NCI-H2107 treated with DMSO at 0.1 percent for 48 hours (cell line): ENCODE measurements around the gene LMNB1.
A peak's percentile ranks its signal among the peaks of the same experiment; 100 is the strongest.
"Not testable (repeated sequence)": the region's sequence is repeated elsewhere in the genome, so short reads cannot be mapped to it uniquely, and the experiment has no call there.

Experiments used
- DNase-seq: peaks from one replicate; lab custom pipeline; 2025; ENCODE audit not compliant: unreplicated experiment; lab: John Stamatoyannopoulos, UW

LMNB1 gene

GRCh38 chr5:126853541-126854307, 76.8 kb downstream of the LMNB1 start:
- DNase-seq: not testable (repeated sequence)

GRCh38 chr5:126854526-126855110, 77.7 kb downstream of the LMNB1 start:
- no peak for DNase-seq

GRCh38 chr5:126855266-126855665, 78.3 kb downstream of the LMNB1 start:
- no peak for DNase-seq

GRCh38 chr5:126857472-126858410, 80.8 kb downstream of the LMNB1 start:
- DNase-seq: no peak

GRCh38 chr5:126858441-126858840, 81.5 kb downstream of the LMNB1 start:
- no peak for DNase-seq

- no peak for DNase-seq
Measured at GRCh38 chr5:126863402-126863801, 86.5 kb downstream of the LMNB1 start.

- no peak for DNase-seq
Measured at GRCh38 chr5:126864042-126864688, 87.2 kb downstream of the LMNB1 start.

- DNase-seq: no peak
Measured at GRCh38 chr5:126865299-126865698, 88.4 kb downstream of the LMNB1 start.

GRCh38 chr5:126866851-126867636, 90.1 kb downstream of the LMNB1 start:
- DNase-seq: no peak

- no peak for DNase-seq
Measured at GRCh38 chr5:126868338-126869004, 91.5 kb downstream of the LMNB1 start.

GRCh38 chr5:126869005-126869451, 92.1 kb downstream of the LMNB1 start:
- DNase-seq: peak; percentile 34

- no peak for DNase-seq
Measured at GRCh38 chr5:126871441-126871840, 94.5 kb downstream of the LMNB1 start.

- DNase-seq: peak; percentile 69
Measured at GRCh38 chr5:126872561-126873354, 95.8 kb downstream of the LMNB1 start.

GRCh38 chr5:126875303-126875785, 98.4 kb downstream of the LMNB1 start:
- DNase-seq: no peak

GRCh38 chr5:126877602-126878001, 100.7 kb downstream of the LMNB1 start:
- DNase-seq: no peak

- no peak for DNase-seq
Measured at GRCh38 chr5:126878085-126878484, 101.1 kb downstream of the LMNB1 start.

GRCh38 chr5:126878634-126879033, 101.7 kb downstream of the LMNB1 start:
- no peak for DNase-seq

- DNase-seq: no peak
Measured at GRCh38 chr5:126881821-126882600, 105.1 kb downstream of the LMNB1 start.
